Thyroid gland (tissue), 4 donors: ENCODE measurements around the gene TTLL13.

Experiments
- CTCF ChIP-seq, 6 experiments: fragments of 200-600 bp in 3 of 6; fragments of 450-650 bp in 3 of 6; sonication (generic) in 3 of 6; IDR thresholded peaks; one replicate each; pipeline ENCODE4 v1.5.1; 2016 to 2019; ENCODE audit warnings: antibody characterized with exemption in 6 of 6, mild to moderate bottlenecking in 2 of 6, inconsistent platforms in 1 of 6, moderate library complexity in 1 of 6
- POLR2A ChIP-seq, 2 donors: fragments of 450-650 bp; IDR thresholded peaks; one replicate each; pipeline ENCODE4 v1.6.1; 2017; ENCODE audit warnings: antibody characterized with exemption in 2 of 2, mild to moderate bottlenecking in 2 of 2, moderate library complexity in 1 of 2

GRCh38 chr15:90240856-90241255 is 8.5 kb upstream of the TTLL13 start:
- TF ChIP-seq CTCF (IDR thresholded peaks at IDR 0.05) (no peak), POLR2A (IDR thresholded peaks at IDR 0.05) (no peak)
